ENCODE results near the gene PHF14.

- TF ChIP-seq CTCF (IDR thresholded peaks at IDR 0.05), result no peak
- TF ChIP-seq POLR2A (IDR thresholded peaks at IDR 0.05), result no peak
Observed at GRCh38 chr7:11182736-11183135, 209.1 kb downstream of the PHF14 start.
